ENCODE measurements around the gene PHYKPL. TPM values are rescaled to one million over a fixed set of nuclear protein-coding genes. Genes with fewer than 3 reads are reported as not detected.
A peak's percentile ranks its signal among the peaks of the same experiment; 100 is the strongest.

Gene PHYKPL
- total and polyA plus RNA-seq, 2 donors (not counting 1 experiment from before 2014, with no cell fraction given): 18.1 to 44.8 TPM

DNA sequence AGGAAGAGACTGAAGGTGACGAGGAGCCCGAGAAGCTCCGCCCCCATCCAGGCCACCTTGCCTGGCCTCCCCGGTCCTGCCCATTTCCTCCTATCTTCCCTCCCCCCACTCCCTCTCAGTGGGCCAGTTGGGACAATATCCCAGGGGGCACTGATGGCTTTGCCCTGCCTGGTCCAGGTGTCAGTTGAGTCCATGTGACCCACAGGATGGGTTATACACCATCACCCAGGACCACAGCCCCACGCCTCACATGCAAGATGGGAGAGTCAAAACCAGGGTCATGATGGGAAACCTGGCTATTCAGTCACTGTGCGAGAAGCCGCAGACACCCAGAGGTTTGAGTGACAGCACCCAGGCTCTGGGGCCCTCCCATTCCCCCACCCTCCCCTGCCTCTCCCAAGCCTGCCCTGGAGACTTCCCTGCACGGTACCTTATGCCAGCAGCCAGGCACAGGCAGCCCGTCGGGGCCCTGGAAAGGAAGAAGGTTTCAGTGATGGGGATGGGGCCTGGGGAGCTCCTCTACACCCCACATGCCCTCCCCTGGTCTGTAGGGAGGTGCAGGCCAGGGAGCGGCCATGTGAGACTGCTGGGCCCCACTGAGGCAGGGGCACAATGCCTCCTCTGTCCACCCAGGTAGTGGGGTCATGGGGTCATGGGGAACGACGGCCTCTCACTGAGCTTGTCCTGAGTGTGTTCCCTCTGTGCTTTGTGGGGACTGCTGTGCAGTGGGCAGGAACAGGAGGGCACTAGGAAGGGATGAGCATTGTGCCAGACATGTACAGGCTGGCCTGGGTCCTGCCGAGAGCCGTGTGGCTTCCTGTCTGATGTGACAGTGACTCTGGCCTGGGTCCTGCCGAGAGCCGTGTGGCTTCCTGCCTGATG is 6.3 kb upstream of the PHYKPL start:
- no peak overlapping the region for H3K4me3 ChIP-seq (replicated peaks in 1 of 4; ENCODE audit: control extremely low read depth in 1 of 4, insufficient read depth in 1 of 4, low read depth in 3 of 4, low read length in 4 of 4)
- no peak overlapping the region for H3K4me2 ChIP-seq (ENCODE audit: extremely low read depth, insufficient read depth, low read length)
- H3K36me3 ChIP-seq (ENCODE audit: control insufficient read depth, insufficient read depth, low read length): no peaks in the 10 kb centered on the region
- no peak overlapping the region for H3K27ac ChIP-seq (ENCODE audit: insufficient read depth, low read length)
- TF ChIP-seq, protein P1, sequence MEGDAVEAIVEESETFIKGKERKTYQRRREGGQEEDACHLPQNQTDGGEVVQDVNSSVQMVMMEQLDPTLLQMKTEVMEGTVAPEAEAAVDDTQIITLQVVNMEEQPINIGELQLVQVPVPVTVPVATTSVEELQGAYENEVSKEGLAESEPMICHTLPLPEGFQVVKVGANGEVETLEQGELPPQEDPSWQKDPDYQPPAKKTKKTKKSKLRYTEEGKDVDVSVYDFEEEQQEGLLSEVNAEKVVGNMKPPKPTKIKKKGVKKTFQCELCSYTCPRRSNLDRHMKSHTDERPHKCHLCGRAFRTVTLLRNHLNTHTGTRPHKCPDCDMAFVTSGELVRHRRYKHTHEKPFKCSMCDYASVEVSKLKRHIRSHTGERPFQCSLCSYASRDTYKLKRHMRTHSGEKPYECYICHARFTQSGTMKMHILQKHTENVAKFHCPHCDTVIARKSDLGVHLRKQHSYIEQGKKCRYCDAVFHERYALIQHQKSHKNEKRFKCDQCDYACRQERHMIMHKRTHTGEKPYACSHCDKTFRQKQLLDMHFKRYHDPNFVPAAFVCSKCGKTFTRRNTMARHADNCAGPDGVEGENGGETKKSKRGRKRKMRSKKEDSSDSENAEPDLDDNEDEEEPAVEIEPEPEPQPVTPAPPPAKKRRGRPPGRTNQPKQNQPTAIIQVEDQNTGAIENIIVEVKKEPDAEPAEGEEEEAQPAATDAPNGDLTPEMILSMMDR (conservative IDR thresholded peaks at IDR 0.05 in 1 of 2, IDR thresholded peaks at IDR 0.05 in 1 of 2; ENCODE audit: low read depth in 1 of 2, low read length in 2 of 2): no peak
- no peak for TF ChIP-seq EZH2 (IDR thresholded peaks at IDR 0.05; ENCODE audit: low read length, missing control alignments)
- no peak overlapping the region for H3K9ac ChIP-seq (ENCODE audit: insufficient read depth, low read length)
- no peaks in the 10 kb centered on the region for H3K9me3 ChIP-seq (ENCODE audit: control insufficient read depth, insufficient read depth, low read depth, low read length)
- no peak overlapping the region for H2AFZ ChIP-seq (ENCODE audit: low read length)
- H3K4me1 ChIP-seq (ENCODE audit: control insufficient read depth, extremely low read depth, insufficient read depth, low read length): no peaks in the 10 kb centered on the region
- H3K79me2 ChIP-seq (ENCODE audit: control insufficient read depth, insufficient read depth, low read length): no peaks in the 10 kb centered on the region
- H4K20me1 ChIP-seq (ENCODE audit: control insufficient read depth, extremely low read depth, insufficient read depth, low read length): no peaks in the 10 kb centered on the region
- DNase-seq (ENCODE audit: low read depth in 2 of 2): no peak
- H3K27me3 ChIP-seq (ENCODE audit: control insufficient read depth, insufficient read depth, low read length): no peaks in the 10 kb centered on the region

DNA sequence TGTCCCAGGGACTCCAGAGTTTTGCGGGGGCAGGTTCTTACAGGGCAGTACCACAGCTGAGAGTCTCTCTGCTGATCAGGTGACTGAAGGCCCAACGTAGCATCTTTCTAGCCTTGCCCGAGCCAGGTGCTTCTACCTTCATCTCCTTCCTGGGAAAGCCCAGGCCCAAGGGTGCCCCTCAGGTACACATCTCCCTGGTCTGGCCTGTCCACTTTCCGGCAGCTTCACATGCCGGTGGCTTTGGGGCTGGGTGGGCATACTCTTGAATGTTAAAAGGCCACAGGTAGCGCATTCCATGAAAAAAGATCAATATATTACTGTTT is 5.7 kb upstream of the PHYKPL start:
- DNase-seq (ENCODE audit: low read depth in 2 of 2): no peak
- Histone ChIP-seq H3K79me2 (ENCODE audit: control insufficient read depth, insufficient read depth, low read length) (no peaks in the 10 kb centered on the region), H3K4me2 (ENCODE audit: extremely low read depth, insufficient read depth, low read length) (no peak overlapping the region), H3K27ac (ENCODE audit: insufficient read depth, low read length) (no peak overlapping the region), H3K4me3 (replicated peaks in 1 of 4; ENCODE audit: control extremely low read depth in 1 of 4, insufficient read depth in 1 of 4, low read depth in 3 of 4, low read length in 4 of 4) (no peak overlapping the region), H4K20me1 (ENCODE audit: control insufficient read depth, extremely low read depth, insufficient read depth, low read length) (no peaks in the 10 kb centered on the region), H3K4me1 (ENCODE audit: control insufficient read depth, extremely low read depth, insufficient read depth, low read length) (no peaks in the 10 kb centered on the region), H3K9ac (ENCODE audit: insufficient read depth, low read length) (no peak overlapping the region), H3K36me3 (ENCODE audit: control insufficient read depth, insufficient read depth, low read length) (no peaks in the 10 kb centered on the region), H2AFZ (ENCODE audit: low read length) (no peak overlapping the region), H3K9me3 (ENCODE audit: control insufficient read depth, insufficient read depth, low read depth, low read length) (no peaks in the 10 kb centered on the region), H3K27me3 (ENCODE audit: control insufficient read depth, insufficient read depth, low read length) (no peaks in the 10 kb centered on the region)
- TF ChIP-seq, protein P1 (conservative IDR thresholded peaks at IDR 0.05 in 1 of 2, IDR thresholded peaks at IDR 0.05 in 1 of 2; ENCODE audit: low read depth in 1 of 2, low read length in 2 of 2): no peak
- TF ChIP-seq EZH2 (IDR thresholded peaks at IDR 0.05; ENCODE audit: low read length, missing control alignments): no peak

- H3K4me1 ChIP-seq (ENCODE audit: control insufficient read depth, extremely low read depth, insufficient read depth, low read length): no peaks in the 10 kb centered on the region
- H3K4me3 ChIP-seq (replicated peaks in 1 of 4; ENCODE audit: control extremely low read depth in 1 of 4, insufficient read depth in 1 of 4, low read depth in 3 of 4, low read length in 4 of 4): no peak overlapping the region
- no peaks in the 10 kb centered on the region for H4K20me1 ChIP-seq (ENCODE audit: control insufficient read depth, extremely low read depth, insufficient read depth, low read length)
- H3K27ac ChIP-seq (ENCODE audit: insufficient read depth, low read length): no peak overlapping the region
- H3K36me3 ChIP-seq (ENCODE audit: control insufficient read depth, insufficient read depth, low read length): no peaks in the 10 kb centered on the region
- no peaks in the 10 kb centered on the region for H3K27me3 ChIP-seq (ENCODE audit: control insufficient read depth, insufficient read depth, low read length)
- H3K9ac ChIP-seq (ENCODE audit: insufficient read depth, low read length): no peak overlapping the region
- H2AFZ ChIP-seq (ENCODE audit: low read length): no peak overlapping the region
- TF ChIP-seq, protein P1 (conservative IDR thresholded peaks at IDR 0.05 in 1 of 2, IDR thresholded peaks at IDR 0.05 in 1 of 2; ENCODE audit: low read depth in 1 of 2, low read length in 2 of 2): no peak
- TF ChIP-seq EZH2 (IDR thresholded peaks at IDR 0.05; ENCODE audit: low read length, missing control alignments): no peak
- no peaks in the 10 kb centered on the region for H3K9me3 ChIP-seq (ENCODE audit: control insufficient read depth, insufficient read depth, low read depth, low read length)
- no peak overlapping the region for H3K4me2 ChIP-seq (ENCODE audit: extremely low read depth, insufficient read depth, low read length)
- no peaks in the 10 kb centered on the region for H3K79me2 ChIP-seq (ENCODE audit: control insufficient read depth, insufficient read depth, low read length)
- peak; percentile 32 to 57 for DNase-seq (ENCODE audit: low read depth in 2 of 2)
Measured at GRCh38 chr5:178237431-178238312, 5.1 kb upstream of the PHYKPL start.
